TTC549 (cell line): ENCODE results near the gene HIRA.

Experiments
- FAIRE-seq: peaks from 2 replicates; lab custom pipeline; 2012; peaks lifted over from hg19 to GRCh38; lab: Jason Lieb, UNC

The HIRA gene

DNA sequence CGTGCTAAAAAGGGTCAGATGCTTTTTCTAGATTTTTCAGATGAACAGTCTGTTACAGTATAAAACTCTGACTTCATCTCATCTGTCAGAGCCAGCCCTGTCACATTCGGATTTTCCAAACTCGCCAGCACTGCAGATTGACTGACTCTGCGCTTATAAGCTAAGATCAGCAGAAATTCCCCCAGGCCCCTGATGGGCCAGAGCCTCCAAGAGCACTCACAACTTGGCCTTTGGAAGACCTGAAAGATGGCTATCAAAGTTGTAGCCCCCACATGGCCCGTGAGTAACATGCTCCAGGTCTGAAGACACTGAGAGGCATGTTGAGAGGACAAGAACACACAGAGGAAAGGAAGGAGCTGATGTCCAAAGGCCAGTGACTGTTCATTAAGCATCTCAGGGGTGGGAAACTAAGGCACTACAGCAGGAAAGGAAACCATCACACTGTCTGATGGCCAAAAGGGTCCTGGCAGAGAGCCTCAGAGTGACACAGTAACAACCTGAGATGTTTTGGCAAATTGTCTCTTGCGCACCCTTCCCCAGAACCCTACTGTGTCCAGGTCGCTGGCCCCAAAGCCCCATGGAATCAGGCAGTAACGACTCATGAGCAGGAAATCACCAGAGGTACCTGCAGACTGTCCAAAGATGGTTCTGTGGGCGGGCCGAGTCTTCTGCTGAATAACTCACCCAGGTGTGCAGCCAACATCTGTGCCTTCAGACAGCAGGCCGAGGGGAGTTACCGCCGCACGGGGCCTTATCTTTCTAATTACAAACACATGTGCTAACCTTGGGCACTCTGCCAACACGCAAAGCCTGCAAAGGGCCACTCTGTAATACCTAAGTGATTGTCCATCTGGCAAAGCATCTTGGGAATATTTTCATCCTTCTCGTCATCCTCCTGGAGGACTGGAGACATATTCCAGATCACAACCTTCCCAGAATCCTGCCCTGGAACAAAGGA is 23.6 kb downstream of the HIRA start:
- FAIRE-seq: no peak

DNA sequence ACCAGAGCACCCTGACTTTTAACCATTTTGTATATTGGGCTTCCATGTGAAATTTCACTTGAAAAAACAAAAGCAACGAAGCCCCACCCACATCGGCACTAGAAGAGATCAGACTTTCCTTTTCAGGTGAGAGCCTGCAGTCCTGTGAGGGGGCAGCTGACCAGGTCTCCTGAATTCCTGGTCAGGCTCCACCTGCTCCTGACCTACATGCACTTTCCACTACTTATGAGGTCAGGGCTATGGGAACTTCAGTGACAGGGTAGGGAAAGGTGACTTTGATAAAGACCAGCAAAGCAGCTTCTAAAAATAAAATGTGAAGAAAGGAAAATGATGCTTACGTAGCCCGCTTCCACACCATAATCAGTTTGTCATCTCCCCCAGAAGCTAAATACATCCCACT is 24.7 kb downstream of the HIRA start:
- FAIRE-seq: no peak

DNA sequence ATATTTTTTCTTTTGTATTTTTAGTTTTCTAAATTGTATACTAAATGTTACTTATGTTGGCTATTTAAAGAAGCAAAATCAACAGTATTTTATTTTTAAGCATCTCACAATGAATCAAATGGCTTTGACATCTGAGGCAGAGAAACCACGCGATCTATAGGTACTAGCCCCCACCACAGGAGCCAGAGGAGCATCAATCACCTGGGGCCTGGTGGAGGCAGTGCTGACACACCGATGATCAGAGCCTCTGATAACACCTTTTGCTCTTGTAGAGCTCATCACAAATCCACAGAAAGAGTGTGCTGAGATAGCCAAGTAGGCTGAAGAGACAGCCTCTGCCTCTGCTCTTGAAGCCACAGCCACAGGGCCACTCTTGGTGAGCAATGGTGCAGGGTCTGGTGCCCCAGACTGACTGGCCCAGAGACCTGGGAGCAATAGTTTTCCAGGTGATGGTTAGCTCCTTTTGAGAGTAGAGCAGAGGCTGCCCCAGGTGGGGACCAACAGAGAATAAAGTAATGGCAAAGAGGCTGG is 25.2 kb downstream of the HIRA start:
- FAIRE-seq: no peak

DNA sequence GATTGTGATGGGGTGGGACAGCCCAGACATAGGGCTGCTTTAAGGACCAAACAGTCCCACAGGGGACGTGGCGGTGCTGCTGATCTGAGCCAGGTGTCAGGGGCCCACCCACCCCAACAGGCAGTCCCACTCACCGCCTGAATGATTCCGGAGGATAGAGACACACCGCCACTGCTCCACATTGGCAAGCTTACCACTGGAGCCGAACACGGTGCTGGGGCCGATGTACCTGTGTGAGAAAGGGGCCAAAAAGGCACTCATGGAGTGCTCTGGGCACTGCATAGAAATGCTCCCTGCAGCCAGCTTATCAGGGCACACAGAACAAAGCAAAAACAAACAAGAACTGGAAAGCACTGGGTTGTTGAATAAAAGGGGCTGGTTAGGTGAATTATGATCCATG is 25.9 kb downstream of the HIRA start:
- no peak for FAIRE-seq

DNA sequence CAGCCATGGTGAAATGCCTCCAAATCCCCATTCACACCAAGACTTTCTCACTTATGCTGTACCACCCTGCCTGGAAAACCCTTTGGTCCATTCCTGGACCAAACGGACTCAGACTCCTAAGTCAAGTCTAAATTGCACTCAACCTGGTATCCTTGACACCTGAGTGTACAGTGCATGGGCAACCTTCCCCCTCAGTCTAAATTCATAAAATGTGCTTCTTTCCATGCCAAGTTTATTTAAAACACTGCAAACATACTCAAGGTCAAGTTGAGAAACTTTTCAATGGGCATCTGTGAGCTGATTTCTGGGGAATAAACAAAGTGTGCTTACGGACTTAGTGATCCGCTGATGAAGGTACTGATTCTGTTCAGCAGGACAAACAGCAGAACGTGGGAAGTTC is 26.4 kb downstream of the HIRA start:
- FAIRE-seq: no peak

DNA sequence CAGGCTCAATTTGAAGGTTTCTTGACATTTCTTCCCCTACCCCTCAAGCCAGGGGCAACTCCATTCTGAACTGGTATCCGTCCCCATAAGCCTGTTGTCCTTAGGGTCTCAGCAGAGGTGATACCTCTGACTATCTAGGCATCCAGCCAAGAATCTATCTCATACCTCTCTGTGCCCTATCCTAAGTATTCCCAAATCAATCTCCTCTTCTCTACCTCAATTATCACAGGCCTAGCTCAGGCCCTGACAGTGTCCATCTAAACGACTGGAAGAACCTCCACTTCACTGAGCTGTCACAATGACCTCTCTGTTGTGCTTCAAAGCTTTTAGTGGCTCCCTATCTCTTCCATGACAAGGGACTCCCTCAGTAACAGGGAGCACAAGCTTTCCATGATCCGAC is 26.9 kb downstream of the HIRA start:
- FAIRE-seq: no peak

DNA sequence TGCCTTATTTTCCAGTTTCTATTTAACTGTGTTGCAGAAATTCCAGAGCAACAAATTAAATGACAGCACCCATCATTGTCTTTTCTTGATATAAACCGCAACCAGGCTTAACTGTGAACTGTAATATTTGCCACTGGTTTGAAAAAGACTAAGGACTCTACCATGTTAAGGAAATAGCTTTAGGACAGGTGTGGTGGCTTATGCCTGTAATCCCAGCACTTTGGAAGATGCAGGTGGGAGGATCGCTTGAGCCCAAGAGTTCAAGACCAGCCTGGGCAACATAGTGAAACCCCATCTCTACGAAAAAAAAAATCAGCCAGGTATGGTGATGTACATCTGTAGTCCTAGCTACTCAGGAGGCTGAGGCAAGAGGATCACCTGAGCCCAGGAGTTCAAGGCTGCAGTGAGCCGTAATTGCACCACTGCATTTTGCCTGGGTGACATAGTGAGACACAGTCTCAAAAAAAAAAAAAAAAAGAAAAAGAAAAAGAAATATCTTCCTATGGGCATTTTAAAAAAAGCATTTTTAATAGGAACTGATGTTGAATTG is 28.8 kb downstream of the HIRA start:
- FAIRE-seq: no peak

DNA sequence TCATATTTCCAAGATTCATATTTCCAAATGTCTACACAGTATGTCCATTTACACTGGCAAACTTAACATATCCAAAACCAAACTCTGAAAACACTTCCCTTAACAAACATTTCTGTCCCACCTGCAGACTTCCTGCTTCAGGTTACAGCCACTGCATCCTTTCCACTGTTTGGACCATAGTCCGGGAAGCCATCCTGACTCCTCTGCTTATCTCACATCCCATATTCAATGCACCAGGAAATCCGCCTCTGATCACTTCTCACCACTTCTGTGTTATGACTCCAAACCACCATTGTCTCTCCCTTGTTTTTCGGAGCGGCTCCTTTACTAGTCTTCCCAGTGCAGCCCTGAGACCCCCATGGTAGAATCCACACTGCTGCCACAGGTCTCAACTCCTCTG is 30.1 kb downstream of the HIRA start:
- FAIRE-seq: no peak

DNA sequence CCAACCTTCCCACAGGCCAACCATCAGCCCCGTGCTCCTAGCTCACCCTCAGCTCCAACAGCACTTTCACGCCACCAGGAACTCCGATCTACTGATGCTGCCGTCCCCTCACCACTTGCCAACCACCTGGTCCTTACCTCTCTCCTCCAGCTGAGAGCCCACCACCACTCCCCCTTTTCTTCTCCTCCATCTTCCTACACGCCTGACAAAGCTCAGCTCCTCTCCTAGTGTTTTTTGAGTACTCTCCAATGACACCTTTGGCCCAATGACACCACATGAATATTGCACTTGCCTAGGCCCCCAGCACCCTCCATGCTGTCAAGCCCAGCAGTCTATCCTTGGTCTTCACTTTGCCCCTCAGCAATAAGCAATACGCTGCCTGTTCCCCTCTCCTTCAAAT is 30.7 kb downstream of the HIRA start:
- FAIRE-seq: no peak

DNA sequence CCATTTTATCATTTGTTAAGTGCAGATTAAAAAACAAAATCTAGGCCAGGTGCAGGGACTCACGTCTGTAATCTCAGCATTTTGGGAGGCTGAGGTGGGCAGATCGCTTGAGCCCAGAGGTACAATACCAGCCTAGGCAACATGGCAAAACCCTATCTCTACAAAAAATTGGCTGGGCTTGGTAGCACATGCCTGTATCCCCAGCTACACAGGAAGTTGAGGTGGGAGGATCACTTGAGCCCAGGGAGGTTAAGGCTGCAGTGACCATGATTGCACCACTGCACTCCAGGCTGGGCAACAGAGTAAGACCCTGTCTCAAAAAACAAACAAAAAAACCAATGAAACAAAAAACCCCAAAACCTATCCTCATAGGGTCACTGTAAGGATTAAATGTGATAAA is 32.9 kb downstream of the HIRA start:
- no peak for FAIRE-seq

DNA sequence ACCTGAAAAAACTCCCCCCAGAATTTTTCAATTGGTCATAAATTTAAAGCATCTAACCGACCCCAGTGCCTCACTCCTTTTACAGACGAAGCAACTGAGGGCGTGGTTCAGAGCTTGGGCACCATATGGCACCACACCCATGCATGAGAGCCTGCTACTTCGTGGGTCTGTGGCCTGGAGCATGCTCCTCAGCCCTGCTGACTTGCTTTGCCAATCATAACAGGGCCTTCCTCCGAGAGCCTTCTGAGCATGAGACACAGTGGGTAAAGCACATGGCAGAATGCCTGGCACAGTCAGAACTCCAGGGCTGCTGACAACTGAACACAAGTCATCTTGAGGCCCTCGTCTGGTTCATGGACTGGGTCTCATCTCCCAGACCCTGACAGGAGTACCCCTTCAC is 33.3 kb downstream of the HIRA start:
- FAIRE-seq: no peak

DNA sequence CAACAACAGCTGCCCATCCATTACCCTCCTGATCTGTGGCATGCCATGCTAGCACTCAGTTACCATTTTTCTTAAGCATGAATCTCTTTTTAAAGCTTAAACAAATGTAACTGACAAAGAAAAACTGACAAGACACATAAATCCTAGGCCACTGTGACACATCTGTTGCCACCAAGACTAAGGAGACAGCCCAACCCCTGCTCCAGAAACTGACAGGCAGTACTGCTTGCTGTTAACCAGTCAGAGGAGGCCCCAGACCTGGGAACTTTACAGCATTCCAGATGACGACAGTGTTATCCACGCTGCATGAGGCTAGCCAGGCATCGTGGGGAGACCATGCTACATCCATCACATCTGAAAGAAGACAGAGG is 33.8 kb downstream of the HIRA start:
- no peak for FAIRE-seq

DNA sequence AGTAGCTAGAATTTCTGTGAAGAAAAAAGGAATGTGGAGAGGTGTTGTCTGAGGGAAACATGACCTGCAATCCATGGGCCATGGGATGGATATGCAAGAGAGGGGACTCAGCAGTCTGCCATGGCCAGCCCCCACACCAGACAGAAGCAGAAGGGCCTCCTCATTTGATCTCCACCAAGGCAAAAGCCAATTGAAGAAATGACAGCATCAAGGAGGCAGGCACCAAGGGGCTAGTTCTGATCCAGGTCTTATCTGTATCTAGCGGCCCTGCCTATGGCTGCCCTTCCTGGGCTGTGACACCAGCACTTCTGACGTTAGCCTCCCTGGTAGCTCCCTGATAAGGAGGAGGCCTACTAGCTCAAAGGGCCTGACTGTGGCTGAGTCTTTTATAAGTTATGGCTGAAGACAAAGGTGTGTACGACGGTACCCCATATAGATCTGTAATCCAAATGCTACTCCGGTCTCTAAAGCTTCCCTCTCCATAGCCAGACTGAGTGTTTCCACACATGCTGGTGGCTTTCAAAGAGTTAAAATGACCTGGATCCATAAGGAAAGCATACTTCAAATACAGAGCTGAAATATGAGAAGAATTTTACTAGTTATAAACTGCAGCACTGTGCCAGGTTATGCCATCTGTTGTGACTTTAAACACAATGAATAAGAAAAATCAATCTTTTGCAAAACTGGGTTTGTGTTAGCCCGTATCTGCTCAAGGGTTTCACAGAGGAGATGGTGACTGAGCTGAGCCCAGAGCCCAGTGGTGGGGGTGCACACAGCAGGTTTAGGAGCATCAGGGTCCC is 34.4 kb downstream of the HIRA start:
- FAIRE-seq: no peak

DNA sequence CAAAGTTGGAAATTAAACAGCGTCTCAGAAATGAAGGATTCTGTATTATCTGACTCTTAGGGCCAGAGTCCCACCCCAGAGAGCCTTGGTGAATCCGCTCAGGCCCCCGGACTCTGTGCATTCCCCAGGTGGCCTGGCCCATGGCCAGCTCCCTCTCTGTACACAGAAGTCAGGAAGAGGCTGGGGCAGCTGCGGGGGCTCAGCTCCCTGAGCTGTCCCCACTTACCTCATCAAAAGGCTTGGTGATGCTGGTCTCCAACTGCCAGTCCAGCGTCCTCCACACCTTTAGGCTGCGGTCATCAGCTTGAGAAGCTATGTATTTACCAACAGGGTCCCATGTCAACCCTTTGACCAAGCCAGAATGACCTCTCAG is 35.0 kb downstream of the HIRA start:
- FAIRE-seq: no peak

DNA sequence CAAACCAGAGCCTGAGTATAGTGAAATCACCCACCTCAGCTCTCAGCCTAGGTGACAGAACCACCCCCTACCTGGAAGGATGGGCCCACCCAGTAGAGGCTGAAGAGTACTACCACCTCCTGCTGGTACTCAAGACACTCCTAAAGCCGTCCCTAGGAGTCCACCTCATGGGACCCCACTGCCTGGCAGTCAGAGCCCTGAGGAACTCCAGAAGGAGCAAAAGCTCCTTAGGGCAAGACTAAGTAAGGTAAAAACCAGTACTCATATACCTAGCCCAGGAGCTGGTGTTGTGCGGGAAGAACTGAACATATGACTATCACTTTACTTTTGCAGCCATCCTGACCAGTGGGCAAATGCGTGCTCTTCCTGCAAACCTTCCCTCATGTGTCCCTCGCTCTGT is 36.3 kb downstream of the HIRA start:
- no peak for FAIRE-seq

DNA sequence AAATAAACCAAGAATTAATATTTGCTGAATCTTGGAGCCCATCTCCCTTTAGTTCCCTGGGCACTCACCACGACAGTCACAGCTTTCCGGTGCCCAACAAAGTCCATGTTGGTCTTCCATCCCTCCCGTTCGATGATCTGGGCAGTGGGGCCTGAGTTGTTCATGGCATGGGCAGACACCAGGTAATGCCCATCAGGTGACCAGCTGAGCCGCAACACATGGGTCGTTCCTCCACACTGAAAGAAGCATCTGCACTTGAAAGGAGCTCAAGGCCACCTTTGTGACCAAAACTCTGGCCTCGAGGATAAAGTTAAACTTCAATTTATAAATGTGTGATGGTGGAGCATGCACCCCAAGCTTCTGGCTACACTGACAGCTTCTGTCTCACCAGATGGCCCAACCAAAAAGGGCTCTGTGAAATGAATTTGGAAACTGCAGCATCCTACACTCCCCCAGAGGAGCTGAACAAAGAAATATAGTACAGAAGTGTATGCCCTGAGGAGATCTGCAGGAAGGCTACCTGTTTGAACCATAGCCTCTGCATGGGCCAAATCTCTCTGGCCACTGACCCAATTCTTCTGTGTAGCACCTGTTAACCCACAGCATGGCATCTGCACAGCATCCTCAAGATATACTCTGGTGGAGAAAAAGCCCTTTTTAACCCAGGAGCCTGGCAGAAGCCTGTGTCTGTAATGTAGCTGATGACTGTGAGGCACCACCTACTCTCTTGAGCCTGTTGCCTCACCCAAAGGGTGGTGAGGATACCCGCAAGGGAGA is 37.1 kb downstream of the HIRA start:
- no peak for FAIRE-seq

DNA sequence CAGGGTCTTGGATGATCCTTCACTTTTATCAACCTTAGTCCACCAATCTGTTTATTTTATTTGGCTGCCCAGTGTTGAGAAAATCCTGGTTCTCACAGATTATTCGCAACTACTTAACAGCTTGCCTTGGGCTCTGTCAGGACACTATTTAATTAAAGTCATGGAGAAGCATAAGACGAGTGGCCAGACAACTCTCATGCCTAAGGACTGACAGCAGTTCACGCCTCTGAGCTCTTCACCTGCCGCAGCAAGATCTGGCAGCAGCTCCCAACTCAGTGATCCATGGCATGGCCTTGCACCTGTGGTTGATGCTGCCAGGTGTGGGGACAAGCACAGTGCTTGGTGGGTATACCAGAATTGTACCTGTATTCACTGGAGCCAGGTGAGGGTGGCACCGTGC is 37.8 kb downstream of the HIRA start:
- no peak for FAIRE-seq

DNA sequence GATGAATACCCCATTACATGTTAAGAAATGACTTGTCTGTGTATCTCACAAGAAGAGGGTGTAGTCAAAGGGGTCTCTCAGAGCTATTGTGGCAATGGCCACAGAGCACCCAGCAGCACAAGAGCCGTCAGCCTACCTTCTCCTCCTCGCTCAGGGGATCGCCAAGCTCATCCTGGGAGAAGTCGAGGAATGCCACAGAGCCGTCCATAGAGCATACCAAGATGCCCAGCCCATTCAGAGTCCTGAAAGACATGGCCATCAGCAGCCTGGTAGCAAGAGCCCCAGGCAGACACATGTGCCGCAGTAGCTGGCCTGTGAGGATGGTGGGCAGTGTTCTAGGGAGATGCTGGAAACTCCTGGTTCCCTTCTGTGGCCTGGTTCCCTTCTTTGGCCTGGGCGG is 44.0 kb downstream of the HIRA start:
- no peak for FAIRE-seq

DNA sequence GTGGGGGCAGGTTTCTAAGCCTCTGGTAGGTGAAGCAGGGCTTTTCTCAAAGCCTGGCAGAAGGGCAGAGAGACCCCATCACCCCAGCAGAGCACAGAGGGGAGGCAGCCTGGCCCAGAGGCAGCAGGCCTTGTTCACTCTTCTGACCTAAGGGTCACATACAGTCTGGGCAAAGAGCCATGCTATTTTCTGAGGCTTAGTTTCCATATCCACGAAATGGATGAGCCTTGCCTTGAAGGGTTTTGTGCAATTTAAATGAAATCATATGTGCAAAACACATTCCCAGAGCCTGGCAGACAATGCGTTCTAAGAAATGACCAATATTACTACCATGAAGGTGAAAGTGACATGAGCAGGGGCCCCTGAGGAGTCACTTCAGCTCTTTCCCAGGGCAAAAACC is 44.5 kb downstream of the HIRA start:
- FAIRE-seq: no peak

DNA sequence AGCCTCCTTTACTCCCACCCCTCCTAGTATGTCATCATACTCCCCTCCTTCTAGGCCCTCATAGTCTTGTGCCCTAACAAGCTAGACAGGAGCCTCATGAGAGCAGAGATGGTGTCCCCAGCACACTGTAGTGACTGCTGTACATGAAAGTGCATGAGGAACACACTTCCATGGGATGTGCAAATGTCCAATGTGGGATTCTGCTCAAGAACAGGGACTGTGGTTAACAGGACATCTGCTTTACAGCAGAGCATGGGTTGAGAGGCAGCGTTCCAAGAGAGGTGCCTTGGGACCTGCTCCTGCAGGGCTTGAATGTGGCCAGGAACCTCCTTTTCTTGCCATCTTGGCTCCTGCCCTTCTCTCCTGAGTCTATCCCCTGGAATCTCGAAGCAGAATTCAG is 45.3 kb downstream of the HIRA start:
- FAIRE-seq: no peak

DNA sequence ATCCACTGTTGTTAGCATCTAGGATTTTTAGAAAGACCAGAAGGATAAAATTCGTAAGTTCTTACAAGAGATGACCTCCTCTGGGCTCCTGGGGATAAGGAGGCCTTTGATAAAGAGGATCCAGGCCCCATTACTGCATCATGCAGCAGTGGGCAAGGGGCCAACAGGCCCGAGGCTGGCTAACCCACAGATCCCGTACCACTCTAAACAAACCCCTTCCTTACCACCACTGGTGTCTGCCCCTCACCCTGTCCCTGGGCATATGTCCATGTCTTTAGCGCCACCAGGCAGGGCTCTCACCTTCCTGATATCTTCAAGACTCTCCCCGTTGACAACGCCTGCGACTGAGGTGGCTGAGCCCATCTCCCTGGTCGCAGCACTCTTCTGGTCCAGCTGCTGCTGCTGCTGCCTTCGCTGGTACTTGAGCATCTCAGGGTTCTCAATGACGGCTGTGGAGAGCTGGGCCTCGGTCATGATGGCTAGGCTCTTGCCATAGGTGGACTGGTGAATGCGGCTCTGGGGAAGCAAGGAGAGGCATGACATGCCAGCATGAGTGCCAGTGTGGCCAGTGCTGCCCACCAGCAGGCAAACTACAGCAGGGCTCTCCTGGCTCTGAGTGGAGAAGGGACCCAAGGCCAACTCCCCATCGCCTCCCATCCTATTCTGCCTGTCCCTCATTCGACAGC is 46.2 kb downstream of the HIRA start:
- no peak for FAIRE-seq

DNA sequence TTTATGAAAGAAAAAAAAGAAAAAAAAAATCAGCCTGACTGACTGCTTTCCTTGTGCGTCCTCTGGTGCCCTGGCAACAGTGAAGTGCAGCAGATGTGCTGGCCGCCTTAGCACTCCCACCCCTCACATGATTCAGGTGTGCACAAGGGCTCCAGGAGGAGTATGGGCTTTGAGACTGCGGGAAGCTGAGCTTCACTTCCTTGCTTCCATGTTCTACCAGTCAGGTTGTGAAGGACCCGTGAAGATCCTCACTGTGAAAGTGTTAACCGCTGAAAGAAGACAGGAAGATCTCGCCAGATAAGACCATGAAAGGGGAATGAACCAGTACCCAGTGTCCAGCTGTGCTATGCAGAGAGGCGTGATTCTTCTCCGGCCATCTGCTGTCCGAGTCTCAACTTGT is 48.2 kb downstream of the HIRA start:
- no peak for FAIRE-seq
